Choroid plexus epithelial cell (primary cell): ENCODE measurements around the gene VAC14.

Experiments used
- DNase-seq: peaks from one replicate; pipeline ENCODE4 v3.0.0-alpha.2; 2010; ENCODE audit warnings: low read depth
- H3K4me3 ChIP-seq: 2 replicates; pipeline ENCODE4 v1.5.1; 2011; ENCODE audit warnings: low read depth, mild to moderate bottlenecking, control low read depth, low read length, moderate library complexity
- CTCF ChIP-seq: conservative IDR thresholded peaks from 2 replicates; pipeline ENCODE4 v1.5.1; 2011; ENCODE audit warnings: low read depth, mild to moderate bottlenecking, control low read depth, inconsistent platforms, low read length, moderate library complexity

Gene VAC14

DNA sequence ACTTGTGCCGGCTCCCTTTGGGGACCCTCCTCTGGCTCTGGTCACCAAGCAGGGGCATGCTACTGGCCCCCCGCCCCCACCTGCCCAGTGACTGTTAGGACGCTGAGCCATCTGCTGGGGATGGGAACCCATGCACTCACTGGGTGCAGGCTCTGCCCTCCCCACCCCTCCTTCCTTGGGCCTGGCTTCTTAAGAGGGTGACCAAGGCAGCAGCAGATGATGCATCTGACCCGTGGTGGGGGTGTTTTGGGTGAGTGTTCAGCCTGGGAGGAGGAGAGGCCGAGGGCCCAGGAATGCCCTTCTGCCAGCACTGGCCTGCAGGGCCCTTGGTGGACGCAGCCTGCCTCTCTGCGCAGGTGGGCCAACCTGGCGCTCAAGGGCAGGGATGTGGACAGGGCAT lies 95.9 kb downstream of the VAC14 start:
- no peak overlapping the region for H3K4me3 ChIP-seq
- no peak for DNase-seq
- TF ChIP-seq CTCF = no peak

- no peak overlapping the region for H3K4me3 ChIP-seq
- no peak for DNase-seq
- no peak for TF ChIP-seq CTCF
Measured at GRCh38 chr16:70704586-70704985, 96.4 kb downstream of the VAC14 start.

GRCh38 chr16:70703835-70704381 lies 97.0 kb downstream of the VAC14 start:
- no peak overlapping the region for H3K4me3 ChIP-seq
- DNase-seq = no peak
- TF ChIP-seq CTCF = no peak

DNA sequence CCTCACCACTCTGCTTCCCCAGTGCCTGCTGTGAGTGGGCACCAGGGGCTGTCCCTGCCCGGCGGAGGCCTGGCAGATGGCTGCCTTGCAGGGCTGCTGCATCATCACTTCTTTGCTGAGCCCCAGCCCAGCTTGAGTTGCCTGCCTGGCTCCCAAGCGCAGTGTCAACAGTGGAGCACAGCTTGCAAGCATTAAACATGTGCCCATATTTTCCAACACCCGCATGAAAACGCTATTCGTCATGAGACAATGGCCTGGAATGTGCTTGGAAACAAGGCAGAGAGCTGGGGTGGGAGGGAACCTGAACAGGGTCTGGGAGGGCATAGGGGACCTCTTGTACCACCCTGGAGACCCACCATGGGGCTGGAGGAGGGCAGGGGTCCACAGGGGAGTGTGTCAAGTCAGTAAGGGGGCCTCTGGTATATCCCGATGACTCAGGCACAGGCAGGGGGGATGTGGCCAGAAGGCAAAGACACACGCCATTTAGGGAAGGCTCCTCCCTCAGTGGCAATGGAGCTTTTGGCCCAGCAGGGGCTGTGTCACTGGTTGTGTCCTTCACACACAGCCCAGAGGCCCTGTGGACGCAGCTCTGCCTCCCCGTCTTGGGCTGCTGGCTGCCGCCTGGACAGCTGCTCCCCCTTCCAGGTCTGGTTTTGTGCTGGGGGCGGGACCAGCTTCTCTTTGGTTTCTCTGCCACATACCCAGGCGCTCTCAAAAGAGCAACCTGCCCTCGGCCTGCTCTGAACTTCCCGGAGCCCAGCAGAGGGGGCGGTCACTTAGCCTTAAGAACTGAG lies 97.7 kb downstream of the VAC14 start:
- peak; percentile 86 for DNase-seq
- peak; percentile 41 for TF ChIP-seq CTCF
- H3K4me3 ChIP-seq = no peak overlapping the region

DNA sequence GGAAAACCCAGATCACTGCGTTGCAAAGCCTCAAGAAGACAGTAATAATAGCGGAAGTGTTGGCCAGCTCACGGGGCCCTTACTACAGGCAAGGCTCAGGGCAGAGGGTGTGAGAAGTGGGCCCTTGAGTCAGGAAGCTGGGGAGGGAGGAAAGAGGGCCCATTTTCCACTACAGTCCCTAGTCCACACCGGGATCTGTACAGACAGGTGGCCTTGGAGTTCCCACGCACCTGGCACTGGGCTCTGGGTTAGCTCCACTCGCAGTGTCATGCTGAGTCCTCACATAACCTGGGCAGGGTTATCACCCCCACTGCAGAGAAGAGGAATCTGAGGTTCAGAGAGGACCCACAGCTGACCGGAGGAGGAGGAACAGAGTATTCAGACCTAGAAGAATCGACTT lies 98.3 kb downstream of the VAC14 start:
- no peak for DNase-seq
- no peak for TF ChIP-seq CTCF
- no peak overlapping the region for H3K4me3 ChIP-seq

DNA sequence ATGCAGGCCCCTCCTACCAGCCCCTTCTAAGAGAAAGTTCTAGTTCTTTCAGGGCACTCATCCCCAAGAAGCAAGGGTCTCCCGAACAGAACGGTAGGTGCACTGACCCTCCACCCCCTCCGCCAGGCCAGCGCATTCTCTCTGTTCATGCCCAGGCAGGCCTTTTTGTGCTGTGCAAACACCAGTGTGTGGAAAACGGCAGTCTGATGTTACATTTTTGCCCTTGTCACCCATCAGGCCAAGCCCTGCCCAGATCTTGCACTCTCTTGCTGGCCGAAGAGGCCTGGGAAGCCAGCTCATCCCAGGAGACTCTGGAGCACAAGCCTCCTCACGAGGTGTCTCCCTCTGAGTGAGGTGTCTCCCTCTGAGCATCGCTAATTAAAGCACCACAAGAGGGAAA lies 99.0 kb downstream of the VAC14 start:
- TF ChIP-seq CTCF = no peak
- no peak for DNase-seq
- H3K4me3 ChIP-seq = no peak overlapping the region

GRCh38 chr16:70701596-70701995 lies 99.4 kb downstream of the VAC14 start:
- H3K4me3 ChIP-seq = no peak overlapping the region
- no peak for TF ChIP-seq CTCF
- DNase-seq = no peak
